Neural cell (in vitro differentiated cells): ENCODE results near the gene LDB2. TPM values are rescaled to one million over a fixed set of nuclear protein-coding genes. Genes with fewer than 3 reads are reported as not detected.

Experiments
- H2AFZ ChIP-seq: fragments of 200-600, 300-800 bp; sonication (generic), shearing (Covaris generic); 2 replicates; pipeline ENCODE4 v1.6.0; 2014; ENCODE audit warnings: low read depth, mild to moderate bottlenecking, antibody characterized with exemption, low read length, moderate library complexity
- H3F3A ChIP-seq: fragments of 200-600 bp; shearing (Covaris generic); 2 replicates; pipeline ENCODE4 v1.6.1; 2016; ENCODE audit warnings: mild to moderate bottlenecking, moderate library complexity, mixed read lengths, antibody characterized with exemption, low read length; ENCODE audit not compliant: insufficient read depth, poor library complexity, severe bottlenecking
- H3K27ac ChIP-seq: fragments of 200-600, 300-800 bp; sonication (generic), shearing (Covaris generic); 2 replicates; pipeline ENCODE4 v1.5.1; 2014; ENCODE audit warnings: mild to moderate bottlenecking, low read length, moderate library complexity
- H3K27me3 ChIP-seq: fragments of 300-800, 200-600 bp; sonication (generic), shearing (Covaris generic); 2 replicates; pipeline ENCODE4 v1.6.0; 2014; ENCODE audit warnings: mild to moderate bottlenecking, low read depth, low read length, moderate library complexity; ENCODE audit not compliant: insufficient read depth
- H3K36me3 ChIP-seq: fragments of 300-800, 200-600 bp; sonication (generic), shearing (Covaris generic); 2 replicates; pipeline ENCODE4 v1.5.1; 2014; ENCODE audit warnings: mild to moderate bottlenecking, antibody characterized with exemption, low read length, moderate library complexity; ENCODE audit not compliant: insufficient read depth
- H3K4me2 ChIP-seq: fragments of 300-800, 200-600 bp; sonication (generic), shearing (Covaris generic); 2 replicates; pipeline ENCODE4 v1.6.0; 2014; ENCODE audit warnings: mild to moderate bottlenecking, low read length
- H3K4me3 ChIP-seq: fragments of 300-800, 200-600 bp; sonication (generic), shearing (Covaris generic); 2 replicates; pipeline ENCODE4 v1.5.1; 2014; ENCODE audit warnings: mild to moderate bottlenecking, low read length, moderate library complexity
- H3K79me2 ChIP-seq: fragments of 200-600 bp; shearing (Covaris generic); replicated peaks from 2 replicates; pipeline ENCODE4 v1.6.0; 2014; ENCODE audit warnings: mild to moderate bottlenecking, low read length, moderate library complexity; ENCODE audit not compliant: insufficient read depth
- H3K9ac ChIP-seq: fragments of 300-800, 200-600 bp; sonication (generic), shearing (Covaris generic); 2 replicates; pipeline ENCODE4 v1.6.1; 2016; ENCODE audit warnings: mild to moderate bottlenecking, low read length, mixed read lengths
- H3K9me2 ChIP-seq: fragments of 200-600 bp; shearing (Covaris generic); 2 replicates; pipeline ENCODE4 v1.6.1; 2016; ENCODE audit warnings: mild to moderate bottlenecking, low read length, mixed read lengths; ENCODE audit not compliant: insufficient read depth
- H3K9me3 ChIP-seq: fragments of 200-600, 300-800 bp; sonication (generic), shearing (Covaris generic); 2 replicates; pipeline ENCODE4 v1.6.1; 2016; ENCODE audit warnings: mild to moderate bottlenecking, mixed run types, low read length, moderate library complexity, mixed read lengths
- H4K20me1 ChIP-seq: fragments of 200-600 bp; shearing (Covaris generic); 2 replicates; pipeline ENCODE4 v1.6.1; 2016; ENCODE audit warnings: mild to moderate bottlenecking, mixed run types; ENCODE audit not compliant: insufficient read depth
- EP300 ChIP-seq: fragments of 450-650 bp; conservative IDR thresholded peaks from 2 replicates; pipeline ENCODE4 v1.6.1; 2014; ENCODE audit warnings: antibody characterized with exemption, mild to moderate bottlenecking, moderate library complexity; ENCODE audit not compliant: poor library complexity, severe bottlenecking
- EZH2 ChIP-seq: fragments of 200-600, 300-800 bp; shearing (Covaris generic), sonication (generic); IDR thresholded peaks from 2 replicates; pipeline ENCODE4 v1.6.1; 2014; ENCODE audit warnings: antibody characterized with exemption, low read length, borderline replicate concordance, mild to moderate bottlenecking; ENCODE audit not compliant: insufficient read depth, poor library complexity, severe bottlenecking
- MXI1 ChIP-seq: fragments of 450-650 bp; conservative IDR thresholded peaks from 2 replicates; pipeline ENCODE4 v1.6.1; 2014; ENCODE audit warnings: antibody characterized with exemption, mild to moderate bottlenecking; ENCODE audit not compliant: poor library complexity, severe bottlenecking
- POLR2AphosphoS5 ChIP-seq: IDR thresholded peaks from 2 replicates; pipeline ENCODE4 v1.6.1; 2012
- RAD21 ChIP-seq: fragments of 450-650 bp; conservative IDR thresholded peaks from 2 replicates; pipeline ENCODE4 v1.6.1; 2014; ENCODE audit warnings: antibody characterized with exemption, mild to moderate bottlenecking, moderate library complexity
- SMC3 ChIP-seq: fragments of 450-650 bp; conservative IDR thresholded peaks from 2 replicates; pipeline ENCODE4 v1.6.1; 2014; ENCODE audit warnings: antibody characterized with exemption, mild to moderate bottlenecking, moderate library complexity; ENCODE audit not compliant: poor library complexity
- TAF1 ChIP-seq: IDR thresholded peaks from 2 replicates; pipeline ENCODE4 v1.6.1; 2012; ENCODE audit warnings: low read depth
- polyA plus RNA-seq: library from polyadenylated mRNA; depleted of rRNA; stranded (reverse); fragments of >200 nt; gene quantifications from 2 replicates; pipeline ENCODE4 v1.2.3, GENCODE V29; 2014
- TF ChIP-seq, protein P1 (sequence below): fragments of 450-650 bp; IDR thresholded peaks from 2 replicates; pipeline ENCODE4 v1.5.1; 2014; ENCODE audit warnings: antibody characterized with exemption, mild to moderate bottlenecking, moderate library complexity; ENCODE audit not compliant: poor library complexity, severe bottlenecking
- TF ChIP-seq, protein P2 (sequence below): IDR thresholded peaks from 2 replicates; pipeline ENCODE4 v1.6.1; 2012; ENCODE audit warnings: borderline replicate concordance

LDB2 gene
- polyA plus RNA-seq, 1 donor from 2014 or later, result 58.9 TPM

DNA sequence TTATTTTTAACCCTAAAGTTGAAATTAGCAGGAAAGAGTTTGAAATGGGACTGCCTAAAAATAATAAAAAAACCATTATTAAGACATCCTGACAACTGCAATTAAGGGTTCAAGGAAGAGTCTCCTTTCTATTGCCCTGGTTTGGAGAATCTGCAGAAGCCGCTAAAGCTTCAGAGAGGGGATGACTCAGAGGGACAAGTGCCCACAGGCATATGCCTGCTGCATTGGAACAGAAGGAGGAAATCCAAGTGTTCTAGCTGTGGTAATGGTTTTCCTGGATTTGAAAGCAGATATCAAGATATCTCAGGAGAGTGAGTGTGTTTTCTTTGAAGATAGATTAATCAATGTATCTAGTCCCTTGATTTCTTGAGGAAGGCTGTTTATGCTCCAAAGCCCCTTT is 437.1 kb downstream of the LDB2 start:
- H3K4me3 ChIP-seq, result no peak overlapping the region
- H3K9me2 ChIP-seq, result no peaks in the 10 kb centered on the region
- H3K27ac ChIP-seq, result no peak overlapping the region
- H3K27me3 ChIP-seq, result no peaks in the 10 kb centered on the region
- H3F3A ChIP-seq, result no peaks in the 10 kb centered on the region
- no peaks in the 10 kb centered on the region for H3K79me2 ChIP-seq
- no peak overlapping the region for H3K4me2 ChIP-seq
- H3K9ac ChIP-seq, result no peak overlapping the region
- H2AFZ ChIP-seq, result no peak overlapping the region
- H3K36me3 ChIP-seq, result no peaks in the 10 kb centered on the region
- H4K20me1 ChIP-seq, result no peaks in the 10 kb centered on the region
- TF ChIP-seq EP300, result no peak
- H3K9me3 ChIP-seq, result no peaks in the 10 kb centered on the region

DNA sequence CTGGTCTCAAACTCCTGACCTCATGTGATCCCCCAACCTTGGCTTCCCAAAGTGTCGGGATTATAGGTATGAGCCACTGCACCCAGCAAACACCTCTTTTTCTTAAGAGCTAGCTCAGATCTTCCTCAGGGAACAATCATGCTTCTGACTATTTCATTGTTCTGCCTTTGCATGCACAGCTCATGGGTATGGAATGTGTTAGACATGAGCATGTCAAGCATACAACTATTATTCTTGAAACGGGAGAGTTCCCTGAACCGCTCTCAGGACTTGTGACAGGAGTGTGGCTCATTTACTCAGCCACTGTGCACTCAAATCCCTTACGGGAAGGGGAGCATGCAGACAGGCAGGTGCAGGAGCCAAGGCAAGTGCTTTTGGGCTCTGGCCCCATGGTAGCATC is 440.5 kb downstream of the LDB2 start:
- H3F3A ChIP-seq, result no peaks in the 10 kb centered on the region
- H3K9me2 ChIP-seq, result no peaks in the 10 kb centered on the region
- H2AFZ ChIP-seq, result no peak overlapping the region
- no peaks in the 10 kb centered on the region for H4K20me1 ChIP-seq
- no peak overlapping the region for H3K9ac ChIP-seq
- H3K27ac ChIP-seq, result no peak overlapping the region
- no peak for TF ChIP-seq RAD21
- TF ChIP-seq SMC3, result no peak
- TF ChIP-seq, protein P1, sequence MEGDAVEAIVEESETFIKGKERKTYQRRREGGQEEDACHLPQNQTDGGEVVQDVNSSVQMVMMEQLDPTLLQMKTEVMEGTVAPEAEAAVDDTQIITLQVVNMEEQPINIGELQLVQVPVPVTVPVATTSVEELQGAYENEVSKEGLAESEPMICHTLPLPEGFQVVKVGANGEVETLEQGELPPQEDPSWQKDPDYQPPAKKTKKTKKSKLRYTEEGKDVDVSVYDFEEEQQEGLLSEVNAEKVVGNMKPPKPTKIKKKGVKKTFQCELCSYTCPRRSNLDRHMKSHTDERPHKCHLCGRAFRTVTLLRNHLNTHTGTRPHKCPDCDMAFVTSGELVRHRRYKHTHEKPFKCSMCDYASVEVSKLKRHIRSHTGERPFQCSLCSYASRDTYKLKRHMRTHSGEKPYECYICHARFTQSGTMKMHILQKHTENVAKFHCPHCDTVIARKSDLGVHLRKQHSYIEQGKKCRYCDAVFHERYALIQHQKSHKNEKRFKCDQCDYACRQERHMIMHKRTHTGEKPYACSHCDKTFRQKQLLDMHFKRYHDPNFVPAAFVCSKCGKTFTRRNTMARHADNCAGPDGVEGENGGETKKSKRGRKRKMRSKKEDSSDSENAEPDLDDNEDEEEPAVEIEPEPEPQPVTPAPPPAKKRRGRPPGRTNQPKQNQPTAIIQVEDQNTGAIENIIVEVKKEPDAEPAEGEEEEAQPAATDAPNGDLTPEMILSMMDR, result no peak
- TF ChIP-seq TAF1, result no peak
- no peak for TF ChIP-seq EP300
- TF ChIP-seq POLR2AphosphoS5, result no peak
- TF ChIP-seq MXI1, result no peak
- no peak for TF ChIP-seq EZH2
- TF ChIP-seq, protein P2, sequence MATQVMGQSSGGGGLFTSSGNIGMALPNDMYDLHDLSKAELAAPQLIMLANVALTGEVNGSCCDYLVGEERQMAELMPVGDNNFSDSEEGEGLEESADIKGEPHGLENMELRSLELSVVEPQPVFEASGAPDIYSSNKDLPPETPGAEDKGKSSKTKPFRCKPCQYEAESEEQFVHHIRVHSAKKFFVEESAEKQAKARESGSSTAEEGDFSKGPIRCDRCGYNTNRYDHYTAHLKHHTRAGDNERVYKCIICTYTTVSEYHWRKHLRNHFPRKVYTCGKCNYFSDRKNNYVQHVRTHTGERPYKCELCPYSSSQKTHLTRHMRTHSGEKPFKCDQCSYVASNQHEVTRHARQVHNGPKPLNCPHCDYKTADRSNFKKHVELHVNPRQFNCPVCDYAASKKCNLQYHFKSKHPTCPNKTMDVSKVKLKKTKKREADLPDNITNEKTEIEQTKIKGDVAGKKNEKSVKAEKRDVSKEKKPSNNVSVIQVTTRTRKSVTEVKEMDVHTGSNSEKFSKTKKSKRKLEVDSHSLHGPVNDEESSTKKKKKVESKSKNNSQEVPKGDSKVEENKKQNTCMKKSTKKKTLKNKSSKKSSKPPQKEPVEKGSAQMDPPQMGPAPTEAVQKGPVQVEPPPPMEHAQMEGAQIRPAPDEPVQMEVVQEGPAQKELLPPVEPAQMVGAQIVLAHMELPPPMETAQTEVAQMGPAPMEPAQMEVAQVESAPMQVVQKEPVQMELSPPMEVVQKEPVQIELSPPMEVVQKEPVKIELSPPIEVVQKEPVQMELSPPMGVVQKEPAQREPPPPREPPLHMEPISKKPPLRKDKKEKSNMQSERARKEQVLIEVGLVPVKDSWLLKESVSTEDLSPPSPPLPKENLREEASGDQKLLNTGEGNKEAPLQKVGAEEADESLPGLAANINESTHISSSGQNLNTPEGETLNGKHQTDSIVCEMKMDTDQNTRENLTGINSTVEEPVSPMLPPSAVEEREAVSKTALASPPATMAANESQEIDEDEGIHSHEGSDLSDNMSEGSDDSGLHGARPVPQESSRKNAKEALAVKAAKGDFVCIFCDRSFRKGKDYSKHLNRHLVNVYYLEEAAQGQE, result no peak
- H3K79me2 ChIP-seq, result no peaks in the 10 kb centered on the region
- no peaks in the 10 kb centered on the region for H3K36me3 ChIP-seq
- no peaks in the 10 kb centered on the region for H3K9me3 ChIP-seq
- H3K4me2 ChIP-seq, result no peak overlapping the region
- no peak overlapping the region for H3K4me3 ChIP-seq
- H3K27me3 ChIP-seq, result no peaks in the 10 kb centered on the region
